Ishikawa (cell line): ENCODE results near the gene SYTL3.

Experiments used
- CEBPB ChIP-seq: IDR thresholded peaks from 2 replicates; pipeline ENCODE4 v1.6.1; 2012
- CREB1 ChIP-seq: IDR thresholded peaks from 2 replicates; pipeline ENCODE4 v1.6.1; 2012; ENCODE audit warnings: low read depth
- EGR1 ChIP-seq: IDR thresholded peaks from 2 replicates; pipeline ENCODE4 v1.6.1; 2012
- EP300 ChIP-seq: IDR thresholded peaks from 2 replicates; pipeline ENCODE4 v1.6.1; 2012; ENCODE audit warnings: borderline replicate concordance
- FOXM1 ChIP-seq: IDR thresholded peaks from 2 replicates; pipeline ENCODE4 v1.6.1; 2012; ENCODE audit warnings: low read depth, borderline replicate concordance
- MAX ChIP-seq: IDR thresholded peaks from 2 replicates; pipeline ENCODE4 v1.6.1; 2012
- NFIC ChIP-seq: IDR thresholded peaks from 2 replicates; pipeline ENCODE4 v1.6.1; 2012
- RAD21 ChIP-seq: IDR thresholded peaks from 2 replicates; pipeline ENCODE4 v1.6.1; 2012; ENCODE audit warnings: low read depth
- REST ChIP-seq: IDR thresholded peaks from 2 replicates; pipeline ENCODE4 v1.6.1; 2012; ENCODE audit warnings: low read depth, mild to moderate bottlenecking
- TAF1 ChIP-seq: IDR thresholded peaks from 2 replicates; pipeline ENCODE4 v1.6.1; 2012; ENCODE audit warnings: low read depth, mild to moderate bottlenecking
- TCF12 ChIP-seq: IDR thresholded peaks from 2 replicates; pipeline ENCODE4 v1.6.1; 2012; ENCODE audit warnings: low read depth
- TEAD4 ChIP-seq: IDR thresholded peaks from 2 replicates; pipeline ENCODE4 v1.6.1; 2012
- USF1 ChIP-seq: IDR thresholded peaks from 2 replicates; pipeline ENCODE4 v1.6.1; 2012
- YY1 ChIP-seq: IDR thresholded peaks from 2 replicates; pipeline ENCODE4 v1.6.1; 2012; ENCODE audit warnings: low read depth
- ZBTB7A ChIP-seq: IDR thresholded peaks from 2 replicates; pipeline ENCODE4 v1.6.1; 2012; ENCODE audit warnings: low read depth

The SYTL3 gene

GRCh38 chr6:158777510-158777909 is 127.7 kb downstream of the SYTL3 start:
- TF ChIP-seq CEBPB = no peak
- no peak for TF ChIP-seq NFIC
- no peak for TF ChIP-seq FOXM1

GRCh38 chr6:158778005-158778527 is 128.2 kb downstream of the SYTL3 start:
- TF ChIP-seq CREB1 = no peak
- no peak for TF ChIP-seq CEBPB
- TF ChIP-seq TCF12 = no peak
- TF ChIP-seq FOXM1 = no peak
- TF ChIP-seq RAD21 = no peak
- TF ChIP-seq REST = no peak
- no peak for TF ChIP-seq NFIC
- TF ChIP-seq USF1 = no peak
- no peak for TF ChIP-seq TEAD4
- TF ChIP-seq YY1 = no peak
- TF ChIP-seq ZBTB7A = no peak
- TF ChIP-seq EP300 = no peak
- TF ChIP-seq MAX = no peak
- TF ChIP-seq EGR1 = no peak
- TF ChIP-seq TAF1 = no peak

GRCh38 chr6:158780246-158780884 is 130.5 kb downstream of the SYTL3 start:
- TF ChIP-seq ZBTB7A = no peak
- TF ChIP-seq CEBPB = 0 out of 2 replicates have a peak, but pooled peaks have one; percentile 16
- TF ChIP-seq TAF1 = 0 out of 2 replicates have a peak, but pooled peaks have one; percentile 26

- TF ChIP-seq TCF12 (peak; percentile 64; the same call in 1 of the 2 replicates), RAD21 (no peak), ZBTB7A (no peak), EP300 (peak; percentile 43; the same call in 1 of the 2 replicates), NFIC (peak; percentile 82), YY1 (0 out of 2 replicates have a peak, but pooled peaks have one; percentile 16), TEAD4 (peak; percentile 60; the same call in 1 of the 2 replicates), MAX (peak; percentile 83)
These were observed 131.3 kb downstream of the SYTL3 start for GRCh38 chr6:158780988-158781691.

- TF ChIP-seq EGR1 (no peak), CREB1 (no peak), MAX (peak; percentile 38; the same call in 1 of the 2 replicates), ZBTB7A (no peak), NFIC (no peak), CEBPB (peak; percentile 72), EP300 (no peak), TAF1 (no peak), YY1 (no peak), USF1 (no peak; the same call in 1 of the 2 replicates), RAD21 (no peak), TCF12 (no peak), TEAD4 (no peak), REST (no peak), FOXM1 (no peak)
These were observed 132.0 kb downstream of the SYTL3 start for GRCh38 chr6:158781692-158782373.
